H1 (cell line): Measurements from ENCODE around the gene EFCAB10. TPM values are rescaled to one million over a fixed set of nuclear protein-coding genes. Genes with fewer than 3 reads are reported as not detected.
A peak's percentile ranks its signal among the peaks of the same experiment; 100 is the strongest.

Experiments
- BRCA1 ChIP-seq: IDR thresholded peaks from 2 replicates; pipeline ENCODE4 v1.6.1; 2012; ENCODE audit warnings: low read depth, low read length, improper control_type of control experiment
- CHD1 ChIP-seq: IDR thresholded peaks from 2 replicates; pipeline ENCODE4 v1.6.1; 2012; ENCODE audit warnings: low read depth, low read length, improper control_type of control experiment
- CHD2 ChIP-seq: IDR thresholded peaks from 2 replicates; pipeline ENCODE4 v1.6.1; 2012; ENCODE audit warnings: low read length, improper control_type of control experiment
- CTBP2 ChIP-seq: IDR thresholded peaks from 2 replicates; pipeline ENCODE4 v1.7.0; 2011; ENCODE audit warnings: borderline replicate concordance, mild to moderate bottlenecking, moderate library complexity, mixed read lengths, low read length; ENCODE audit not compliant: insufficient read depth, insufficient read length
- EZH2 ChIP-seq: fragments of 200-600 bp; sonication (generic); IDR thresholded peaks from 2 replicates; pipeline ENCODE4 v1.7.1; 2012; ENCODE audit warnings: low read depth, mild to moderate bottlenecking, moderate library complexity, low read length, inconsistent platforms; ENCODE audit not compliant: severe bottlenecking
- FOSL1 ChIP-seq: IDR thresholded peaks from 2 replicates; pipeline ENCODE4 v1.6.1; 2011; ENCODE audit warnings: mild to moderate bottlenecking, low read depth, low read length, moderate library complexity; ENCODE audit not compliant: insufficient read depth
- GTF2F1 ChIP-seq: IDR thresholded peaks from 2 replicates; pipeline ENCODE4 v1.6.1; 2012; ENCODE audit warnings: low read depth, low read length, improper control_type of control experiment, borderline replicate concordance
- JUND ChIP-seq: IDR thresholded peaks from 2 replicates; pipeline ENCODE4 v1.6.1; 2011; ENCODE audit warnings: mild to moderate bottlenecking, improper control_type of control experiment, low read length
- KDM1A ChIP-seq: fragments of 200-600, 300-600 bp; sonication (generic); IDR thresholded peaks from 2 replicates; pipeline ENCODE4 v1.7.1; 2016; ENCODE audit warnings: mild to moderate bottlenecking, low read length, borderline replicate concordance
- KDM4A ChIP-seq: IDR thresholded peaks from one replicate; pipeline ENCODE4 v1.7.1; 2012; ENCODE audit warnings: low read depth, mild to moderate bottlenecking, moderate library complexity, low read length, inconsistent platforms; ENCODE audit not compliant: severe bottlenecking
- NANOG ChIP-seq: IDR thresholded peaks from 2 replicates; pipeline ENCODE4 v1.6.1; 2011; ENCODE audit warnings: low read length, low read depth, mild to moderate bottlenecking, inconsistent platforms; ENCODE audit not compliant: insufficient read depth, poor library complexity, severe bottlenecking
- NRF1 ChIP-seq: IDR thresholded peaks from 2 replicates; pipeline ENCODE4 v1.6.1; 2011; ENCODE audit warnings: mild to moderate bottlenecking, low read depth, low read length, improper control_type of control experiment
- POLR2AphosphoS5 ChIP-seq: IDR thresholded peaks from 2 replicates; pipeline ENCODE4 v1.6.1; 2011; ENCODE audit warnings: low read depth, low read length
- RNF2 ChIP-seq: fragments of 200-900, 300-1000 bp; sonication (generic); IDR thresholded peaks from 2 replicates; pipeline ENCODE4 v1.7.1; 2016; ENCODE audit warnings: borderline replicate concordance, low read depth, mild to moderate bottlenecking, antibody characterized with exemption, low read length; ENCODE audit not compliant: poor library complexity, severe bottlenecking; ENCODE audit errors: missing control alignments
- SAP30 ChIP-seq: fragments of 300-600 bp; sonication (generic); IDR thresholded peaks from 2 replicates; pipeline ENCODE4 v1.7.1; 2012; ENCODE audit warnings: low read length, moderate library complexity, mild to moderate bottlenecking, inconsistent platforms; ENCODE audit not compliant: insufficient read depth, insufficient replicate concordance
- SP4 ChIP-seq: IDR thresholded peaks from 2 replicates; pipeline ENCODE4 v1.6.1; 2012; ENCODE audit warnings: low read length, inconsistent platforms
- SRF ChIP-seq: IDR thresholded peaks from 2 replicates; pipeline ENCODE4 v1.6.1; 2011; ENCODE audit warnings: mild to moderate bottlenecking, low read depth, low read length, moderate library complexity
- TAF7 ChIP-seq: optimal IDR thresholded peaks from 2 replicates; pipeline ENCODE3; 2011; ENCODE audit warnings: low read depth, mild to moderate bottlenecking, inconsistent platforms, low read length, moderate library complexity, borderline replicate concordance
- TCF12 ChIP-seq: IDR thresholded peaks from 2 replicates; pipeline ENCODE4 v1.6.1; 2011; ENCODE audit warnings: low read depth, mild to moderate bottlenecking, low read length
- polyA plus RNA-seq, 7 experiments: library from polyadenylated mRNA; depleted of rRNA in 3 of 7; stranded (reverse) in 5 of 7; unstranded in 2 of 7; fragments of >200 nt in 5 of 7; fragments of 200-250 nt in 2 of 7; gene quantifications; 1 replicate in 5 of 7; 2 replicates in 1 of 7; 4 replicates in 1 of 7; pipeline versions ENCODE4 v1.2.1 to v1.2.3, GENCODE V29; 2011 to 2013; ENCODE audit warnings: missing spikeins in 2 of 7, mixed read lengths in 2 of 7
- total RNA-seq: library from RNA; stranded (reverse); fragmentation: NEBNext Ultra II Directional; extraction: Animal tissue kit (Norgen Biotek cat#: 25700); gene quantifications from 2 replicates; pipeline ENCODE4 v1.2.1, GENCODE V29; 2021
- TF ChIP-seq, protein P1 (sequence below): IDR thresholded peaks from 2 replicates; pipeline ENCODE4 v1.6.1; 2012; ENCODE audit warnings: inconsistent platforms
- TF ChIP-seq, protein P2 (sequence below): IDR thresholded peaks from 2 replicates; pipeline ENCODE4 v1.6.1; 2012; ENCODE audit warnings: low read length, inconsistent platforms

Gene EFCAB10
- total and polyA plus RNA-seq, 2 of the 8 experiments (the other 6 are each of a cell fraction or from before 2014, with no cell fraction given), result 0.80 to 3.1 TPM

DNA sequence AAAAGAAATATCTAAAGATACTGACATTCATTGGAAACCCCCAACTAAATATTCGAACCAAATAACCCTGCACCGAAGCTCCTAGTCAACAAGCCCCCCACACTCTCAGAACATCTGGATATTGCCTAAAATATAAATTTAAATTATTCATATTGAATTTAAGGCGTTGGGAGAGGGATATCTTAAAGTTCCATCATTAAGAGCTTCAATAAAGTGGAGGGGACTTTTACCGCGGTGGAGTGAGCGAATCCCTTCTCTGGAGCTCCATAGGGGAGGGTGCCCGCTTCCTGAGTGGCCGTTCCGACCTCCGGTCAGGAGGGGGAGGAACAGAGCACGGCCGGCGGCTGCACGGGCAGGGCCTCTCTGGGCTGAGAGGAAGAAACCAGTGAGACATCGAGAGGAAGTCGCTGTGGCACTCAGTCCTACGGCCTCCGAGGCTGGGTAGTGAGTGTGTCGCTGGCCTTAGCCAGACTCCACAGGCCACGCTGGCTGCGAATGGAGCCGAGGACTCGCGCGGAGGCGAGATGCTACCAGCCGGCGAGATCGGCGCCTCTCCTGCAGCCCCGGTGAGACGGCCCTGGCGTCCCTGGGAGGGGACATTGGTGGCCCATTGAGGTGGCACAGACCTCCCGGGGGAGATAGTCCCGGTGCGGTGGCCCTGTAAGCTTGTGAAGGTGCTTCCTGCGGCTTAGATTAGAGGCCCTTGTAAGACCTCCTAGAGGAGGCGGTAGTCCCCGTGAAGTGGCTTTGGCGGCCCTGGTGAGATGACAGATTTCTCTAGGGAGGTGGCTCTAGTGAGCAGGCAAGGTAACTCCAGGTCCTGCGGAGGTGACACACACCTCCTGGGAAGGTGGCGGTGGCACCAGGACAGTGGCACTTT, 49.3 kb downstream of the EFCAB10 start, which contains the start of gene RINT1 (continued):
- TF ChIP-seq CTBP2 (no peak), POLR2AphosphoS5 (peak; percentile 97), KDM4A (peak; percentile 59), FOSL1 (no peak), BRCA1 (no peak), SRF (no peak), SAP30 (peak; percentile 61), NANOG (no peak), RNF2 (no peak), NRF1 (no peak), TCF12 (no peak), EZH2 (no peak), GTF2F1 (no peak), JUND (0 out of 2 replicates have a peak, but pooled peaks have one; percentile 32), CHD2 (0 out of 2 replicates have a peak, but pooled peaks have one; percentile 23), SP4 (no peak), TAF7 (peak; percentile 72), KDM1A (no peak), CHD1 (no peak)
- TF ChIP-seq, protein P1, sequence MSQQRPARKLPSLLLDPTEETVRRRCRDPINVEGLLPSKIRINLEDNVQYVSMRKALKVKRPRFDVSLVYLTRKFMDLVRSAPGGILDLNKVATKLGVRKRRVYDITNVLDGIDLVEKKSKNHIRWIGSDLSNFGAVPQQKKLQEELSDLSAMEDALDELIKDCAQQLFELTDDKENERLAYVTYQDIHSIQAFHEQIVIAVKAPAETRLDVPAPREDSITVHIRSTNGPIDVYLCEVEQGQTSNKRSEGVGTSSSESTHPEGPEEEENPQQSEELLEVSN, result no peak
- TF ChIP-seq, protein P2, sequence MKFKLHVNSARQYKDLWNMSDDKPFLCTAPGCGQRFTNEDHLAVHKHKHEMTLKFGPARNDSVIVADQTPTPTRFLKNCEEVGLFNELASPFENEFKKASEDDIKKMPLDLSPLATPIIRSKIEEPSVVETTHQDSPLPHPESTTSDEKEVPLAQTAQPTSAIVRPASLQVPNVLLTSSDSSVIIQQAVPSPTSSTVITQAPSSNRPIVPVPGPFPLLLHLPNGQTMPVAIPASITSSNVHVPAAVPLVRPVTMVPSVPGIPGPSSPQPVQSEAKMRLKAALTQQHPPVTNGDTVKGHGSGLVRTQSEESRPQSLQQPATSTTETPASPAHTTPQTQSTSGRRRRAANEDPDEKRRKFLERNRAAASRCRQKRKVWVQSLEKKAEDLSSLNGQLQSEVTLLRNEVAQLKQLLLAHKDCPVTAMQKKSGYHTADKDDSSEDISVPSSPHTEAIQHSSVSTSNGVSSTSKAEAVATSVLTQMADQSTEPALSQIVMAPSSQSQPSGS, result no peak
